HCT116 (cell line): Measurements from ENCODE around the gene FFAR3.

Experiments used
- CEBPB ChIP-seq: IDR thresholded peaks from 2 replicates; pipeline ENCODE4 v1.6.1; 2012; ENCODE audit warnings: low read depth
- CTCF ChIP-seq, 3 experiments: fragments of 200-600 bp in 1 of 3; sonication (generic) in 1 of 3; IDR thresholded peaks in 2 of 3; conservative IDR thresholded peaks in 1 of 3; 2 replicates each; pipeline ENCODE4 v1.5.1; 2012 to 2017; ENCODE audit warnings: low read depth in 2 of 3, low read length in 2 of 3, antibody characterized with exemption in 1 of 3, borderline replicate concordance in 1 of 3, control low read depth in 1 of 3, mild to moderate bottlenecking in 1 of 3, mixed read lengths in 1 of 3, mixed run types in 1 of 3, moderate library complexity in 1 of 3; ENCODE audit not compliant: insufficient read depth in 1 of 3
- EZH2 ChIP-seq: fragments of 200-600 bp; sonication (generic); IDR thresholded peaks from 2 replicates; pipeline ENCODE4 v1.6.1; 2017; ENCODE audit warnings: antibody characterized with exemption, mixed run types
- EZH2phosphoT487 ChIP-seq: fragments of 200-600 bp; IDR thresholded peaks from 2 replicates; pipeline ENCODE4 v1.6.1; 2018; ENCODE audit warnings: antibody characterized with exemption, borderline replicate concordance
- POLR2A ChIP-seq: IDR thresholded peaks from 2 replicates; pipeline ENCODE4 v1.7.0; 2011; ENCODE audit warnings: borderline replicate concordance; ENCODE audit not compliant: insufficient read depth, insufficient read length; ENCODE audit errors: extremely low read depth
- POLR2AphosphoS5 ChIP-seq: IDR thresholded peaks from 2 replicates; pipeline ENCODE4 v1.6.1; 2011; ENCODE audit warnings: mild to moderate bottlenecking, low read depth, low read length, moderate library complexity
- REST ChIP-seq: IDR thresholded peaks from 2 replicates; pipeline ENCODE4 v1.6.1; 2012; ENCODE audit warnings: low read depth
- SRF ChIP-seq: IDR thresholded peaks from 2 replicates; pipeline ENCODE4 v1.6.1; 2012; ENCODE audit warnings: low read depth
- YY1 ChIP-seq: IDR thresholded peaks from 2 replicates; pipeline ENCODE4 v1.6.1; 2011; ENCODE audit warnings: low read length, low read depth, moderate library complexity, mild to moderate bottlenecking; ENCODE audit not compliant: insufficient replicate concordance; ENCODE audit errors: extremely low read depth
- ZBTB33 ChIP-seq: IDR thresholded peaks from 2 replicates; pipeline ENCODE4 v1.6.1; 2011; ENCODE audit warnings: mild to moderate bottlenecking, low read length, moderate library complexity; ENCODE audit not compliant: insufficient replicate concordance; ENCODE audit errors: extremely low read depth
- ZNF274 ChIP-seq: fragments of 200-500 bp; sonication (Bioruptor generic); IDR thresholded peaks from 2 replicates; pipeline ENCODE4 v1.6.1; 2014; ENCODE audit warnings: mild to moderate bottlenecking, low read depth, low read length, inconsistent platforms

- TF ChIP-seq POLR2A (no peak), EZH2phosphoT487 (no peak), CTCF (IDR thresholded peaks at IDR 0.05 in 2 of 3, conservative IDR thresholded peaks at IDR 0.05 in 1 of 3; ENCODE audit: borderline replicate concordance in 1 of 3, insufficient read depth in 1 of 3, low read depth in 2 of 3, low read length in 2 of 3) (no peak), ZNF274 (no peak), SRF (no peak), CEBPB (no peak), POLR2AphosphoS5 (no peak), REST (no peak), EZH2 (no peak), YY1 (no peak), ZBTB33 (no peak)
Observed at GRCh38 chr19:35341006-35341405, 17.3 kb upstream of the FFAR3 start.
